ENCODE data around the gene VTI1A.
"Not testable (repeated sequence)": the region's sequence is repeated elsewhere in the genome, so short reads cannot be mapped to it uniquely, and the experiment has no call there.

Gene VTI1A

DNA sequence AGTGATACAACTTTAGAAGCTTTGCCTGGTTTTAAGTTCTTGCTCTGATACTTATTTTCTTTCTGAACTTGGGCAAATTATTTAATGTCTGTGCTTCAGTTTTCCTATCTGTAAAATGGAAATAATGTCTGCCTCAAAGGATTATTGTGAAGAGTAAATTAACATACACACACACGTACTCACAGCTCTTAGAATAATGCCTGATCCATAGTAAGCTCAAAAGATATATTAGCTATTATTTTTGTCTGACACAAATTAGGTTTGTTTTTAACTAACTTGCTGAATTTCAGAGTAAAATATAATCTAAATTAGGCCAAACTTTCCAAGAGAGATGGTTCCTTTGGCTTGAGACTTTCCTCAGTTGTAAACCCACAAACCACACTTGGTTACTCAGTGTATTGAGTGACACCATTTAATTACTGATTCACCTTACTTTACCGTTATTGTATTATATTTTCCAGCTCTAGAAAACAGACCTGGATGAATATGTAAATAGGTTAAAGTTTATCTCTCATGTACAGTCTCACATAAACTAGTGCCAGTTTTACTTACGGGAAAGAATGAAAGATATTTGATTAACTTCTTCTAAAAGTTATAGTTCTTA lies 50.4 kb downstream of the VTI1A start:
- Histone ChIP-seq H3K4me1 (ENCODE audit: low read length) (no peaks in the 10 kb centered on the region), H3F3A (ENCODE audit: insufficient read depth, low read length) (no peaks in the 10 kb centered on the region), H3K9me2 (replicated peaks; ENCODE audit: insufficient read depth, low read length) (no peaks in the 10 kb centered on the region), H2AFZ (ENCODE audit: low read length) (no peak overlapping the region), H3K9ac (ENCODE audit: low read length) (no peak overlapping the region), H4K20me1 (ENCODE audit: insufficient read depth, low read length) (no peaks in the 10 kb centered on the region), H3K4me2 (ENCODE audit: low read depth, low read length) (no peak overlapping the region), H3K9me3 (replicated peaks; ENCODE audit: insufficient read depth, low read length) (no peaks in the 10 kb centered on the region), H3K27ac (ENCODE audit: low read length) (no peak overlapping the region), H3K27me3 (replicated peaks; ENCODE audit: insufficient read depth, low read length) (no peaks in the 10 kb centered on the region), H3K36me3 (replicated peaks; ENCODE audit: insufficient read depth, low read length) (no peaks in the 10 kb centered on the region), H3K4me3 (ENCODE audit: low read length) (no peak overlapping the region), H3K79me2 (ENCODE audit: low read length) (no peaks in the 10 kb centered on the region)
- TF ChIP-seq, protein P1, sequence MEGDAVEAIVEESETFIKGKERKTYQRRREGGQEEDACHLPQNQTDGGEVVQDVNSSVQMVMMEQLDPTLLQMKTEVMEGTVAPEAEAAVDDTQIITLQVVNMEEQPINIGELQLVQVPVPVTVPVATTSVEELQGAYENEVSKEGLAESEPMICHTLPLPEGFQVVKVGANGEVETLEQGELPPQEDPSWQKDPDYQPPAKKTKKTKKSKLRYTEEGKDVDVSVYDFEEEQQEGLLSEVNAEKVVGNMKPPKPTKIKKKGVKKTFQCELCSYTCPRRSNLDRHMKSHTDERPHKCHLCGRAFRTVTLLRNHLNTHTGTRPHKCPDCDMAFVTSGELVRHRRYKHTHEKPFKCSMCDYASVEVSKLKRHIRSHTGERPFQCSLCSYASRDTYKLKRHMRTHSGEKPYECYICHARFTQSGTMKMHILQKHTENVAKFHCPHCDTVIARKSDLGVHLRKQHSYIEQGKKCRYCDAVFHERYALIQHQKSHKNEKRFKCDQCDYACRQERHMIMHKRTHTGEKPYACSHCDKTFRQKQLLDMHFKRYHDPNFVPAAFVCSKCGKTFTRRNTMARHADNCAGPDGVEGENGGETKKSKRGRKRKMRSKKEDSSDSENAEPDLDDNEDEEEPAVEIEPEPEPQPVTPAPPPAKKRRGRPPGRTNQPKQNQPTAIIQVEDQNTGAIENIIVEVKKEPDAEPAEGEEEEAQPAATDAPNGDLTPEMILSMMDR (IDR thresholded peaks at IDR 0.05; ENCODE audit: low read length) = no peak
- TF ChIP-seq EZH2phosphoT487 (IDR thresholded peaks at IDR 0.05; ENCODE audit: low read length) = no peak
- TF ChIP-seq EZH2 (optimal IDR thresholded peaks at IDR 0.05; ENCODE audit: low read depth, low read length) = no peak
- DNase-seq = no peak

DNA sequence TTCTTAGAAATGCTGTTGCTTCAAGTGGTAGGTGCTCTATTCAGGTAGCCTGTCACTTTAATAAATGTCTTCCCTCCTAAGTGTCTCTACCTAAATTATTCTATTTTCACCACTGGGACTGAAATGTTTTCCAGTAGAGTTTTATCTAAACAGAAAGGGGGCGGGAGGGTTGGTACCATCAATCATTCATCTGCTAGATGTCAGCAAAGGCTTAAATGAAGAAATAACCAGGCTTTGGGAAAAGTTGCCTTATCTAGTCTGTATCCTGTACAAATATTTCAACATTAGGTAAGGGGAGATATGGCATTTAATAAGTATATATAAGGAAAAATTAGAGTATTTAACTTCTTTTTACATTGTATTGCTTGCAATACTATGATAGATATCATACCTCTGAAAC lies 51.8 kb downstream of the VTI1A start:
- Histone ChIP-seq H3K9ac (ENCODE audit: low read length) (no peak overlapping the region), H3K27me3 (replicated peaks; ENCODE audit: insufficient read depth, low read length) (no peaks in the 10 kb centered on the region), H4K20me1 (ENCODE audit: insufficient read depth, low read length) (no peaks in the 10 kb centered on the region), H3K36me3 (replicated peaks; ENCODE audit: insufficient read depth, low read length) (no peaks in the 10 kb centered on the region), H3K27ac (ENCODE audit: low read length) (no peak overlapping the region), H3K79me2 (ENCODE audit: low read length) (no peaks in the 10 kb centered on the region), H3K4me2 (ENCODE audit: low read depth, low read length) (no peak overlapping the region), H3K4me3 (ENCODE audit: low read length) (no peak overlapping the region), H3F3A (ENCODE audit: insufficient read depth, low read length) (no peaks in the 10 kb centered on the region), H2AFZ (ENCODE audit: low read length) (no peak overlapping the region), H3K9me3 (replicated peaks; ENCODE audit: insufficient read depth, low read length) (no peaks in the 10 kb centered on the region), H3K4me1 (ENCODE audit: low read length) (no peaks in the 10 kb centered on the region), H3K9me2 (replicated peaks; ENCODE audit: insufficient read depth, low read length) (no peaks in the 10 kb centered on the region)
- DNase-seq = no peak
- TF ChIP-seq EZH2 (optimal IDR thresholded peaks at IDR 0.05; ENCODE audit: low read depth, low read length) (no peak), EZH2phosphoT487 (IDR thresholded peaks at IDR 0.05; ENCODE audit: low read length) (no peak)
- TF ChIP-seq, protein P1 (IDR thresholded peaks at IDR 0.05; ENCODE audit: low read length) = no peak

DNA sequence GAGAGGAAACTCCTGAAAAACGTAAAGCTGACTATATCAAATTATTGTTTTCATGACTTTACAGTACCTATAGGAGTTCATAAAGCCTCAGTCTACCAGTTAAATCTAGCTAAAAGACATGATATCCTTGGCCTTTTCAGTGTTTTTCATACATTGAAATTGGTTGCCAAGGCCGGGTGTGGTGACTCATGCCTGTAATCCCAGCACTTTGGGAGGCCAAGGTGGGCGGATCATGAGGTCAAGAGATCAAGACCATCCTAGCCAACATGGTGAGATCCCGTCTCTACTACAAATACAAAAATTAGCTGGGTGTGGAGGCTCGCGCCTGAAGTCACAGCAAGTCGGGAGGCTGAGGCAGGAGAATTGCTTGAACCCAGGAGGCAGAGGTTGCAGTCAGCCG lies 53.0 kb downstream of the VTI1A start:
- H3F3A ChIP-seq (ENCODE audit: insufficient read depth, low read length); H3K9me3 ChIP-seq (replicated peaks; ENCODE audit: insufficient read depth, low read length); H3K4me1 ChIP-seq (ENCODE audit: low read length); H2AFZ ChIP-seq (ENCODE audit: low read length); H4K20me1 ChIP-seq (ENCODE audit: insufficient read depth, low read length); H3K27ac ChIP-seq (ENCODE audit: low read length); H3K36me3 ChIP-seq (replicated peaks; ENCODE audit: insufficient read depth, low read length); DNase-seq; H3K9me2 ChIP-seq (replicated peaks; ENCODE audit: insufficient read depth, low read length); H3K4me3 ChIP-seq (ENCODE audit: low read length); H3K79me2 ChIP-seq (ENCODE audit: low read length); H3K4me2 ChIP-seq (ENCODE audit: low read depth, low read length); H3K27me3 ChIP-seq (replicated peaks; ENCODE audit: insufficient read depth, low read length); H3K9ac ChIP-seq (ENCODE audit: low read length): not testable (repeated sequence)

DNA sequence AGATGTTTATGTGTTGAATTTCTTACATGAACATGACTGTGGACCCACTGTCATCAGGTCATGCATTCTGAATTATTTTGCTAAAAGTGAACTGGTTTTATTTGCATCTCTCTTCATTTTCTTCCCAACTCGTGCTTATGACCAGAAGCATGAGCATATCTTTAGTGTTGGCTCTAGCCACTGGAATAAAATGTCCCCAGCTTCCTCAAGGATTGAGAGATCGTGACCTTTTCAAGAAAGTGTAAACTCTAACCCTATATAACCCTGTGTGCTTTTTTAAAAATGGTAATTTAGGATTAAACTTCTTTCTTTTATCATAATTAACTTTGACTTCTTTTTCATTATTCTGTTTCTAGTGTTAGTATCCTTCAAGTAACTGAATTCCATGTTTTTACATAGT lies 55.5 kb downstream of the VTI1A start:
- TF ChIP-seq EZH2 (optimal IDR thresholded peaks at IDR 0.05; ENCODE audit: low read depth, low read length) = no peak
- TF ChIP-seq EZH2phosphoT487 (IDR thresholded peaks at IDR 0.05; ENCODE audit: low read length) = no peak
- TF ChIP-seq, protein P1 (IDR thresholded peaks at IDR 0.05; ENCODE audit: low read length) = no peak
- H3K27ac ChIP-seq (ENCODE audit: low read length) = no peak overlapping the region
- H3K4me1 ChIP-seq (ENCODE audit: low read length) = no peaks in the 10 kb centered on the region
- no peaks in the 10 kb centered on the region for H3K36me3 ChIP-seq (replicated peaks; ENCODE audit: insufficient read depth, low read length)
- H3K4me2 ChIP-seq (ENCODE audit: low read depth, low read length) = no peak overlapping the region
- H3K4me3 ChIP-seq (ENCODE audit: low read length) = no peak overlapping the region
- no peaks in the 10 kb centered on the region for H3K27me3 ChIP-seq (replicated peaks; ENCODE audit: insufficient read depth, low read length)
- no peak overlapping the region for H2AFZ ChIP-seq (ENCODE audit: low read length)
- no peak overlapping the region for H3K9ac ChIP-seq (ENCODE audit: low read length)
- H3K79me2 ChIP-seq (ENCODE audit: low read length) = no peaks in the 10 kb centered on the region
- H3K9me2 ChIP-seq (replicated peaks; ENCODE audit: insufficient read depth, low read length) = no peaks in the 10 kb centered on the region
- no peaks in the 10 kb centered on the region for H3F3A ChIP-seq (ENCODE audit: insufficient read depth, low read length)
- no peak for DNase-seq
- H4K20me1 ChIP-seq (ENCODE audit: insufficient read depth, low read length) = no peaks in the 10 kb centered on the region
- H3K9me3 ChIP-seq (replicated peaks; ENCODE audit: insufficient read depth, low read length) = no peaks in the 10 kb centered on the region
